ENCODE measurements around the gene P2RX3. TPM values are rescaled to one million over a fixed set of nuclear protein-coding genes. Genes with fewer than 3 reads are reported as not detected.

Gene P2RX3
- total RNA-seq, 2 experiments from 2014 or later = not detected

- no peaks in the 10 kb centered on the region for H3K9me3 Mint-ChIP-seq
- H3K4me1 Mint-ChIP-seq (ENCODE audit: low read depth) = no peaks in the 10 kb centered on the region
- Histone ChIP-seq H3K27me3 (ENCODE audit: control insufficient read depth in 1 of 2, insufficient read depth in 2 of 2, low read length in 2 of 2) (no peaks in the 10 kb centered on the region), H3K9me3 (ENCODE audit: control insufficient read depth in 1 of 2, insufficient read depth in 1 of 2, low read length in 2 of 2) (no peaks in the 10 kb centered on the region), H3K4me3 (ENCODE audit: low read length) (no peak overlapping the region), H3K36me3 (ENCODE audit: insufficient read depth, low read length) (peaks cover 37% of the 10 kb centered on the region), H3K27ac (ENCODE audit: low read depth in 1 of 2, low read length in 2 of 2) (no peak overlapping the region), H3K4me1 (ENCODE audit: insufficient read depth, low read length) (peaks cover 4% of the 10 kb centered on the region)
- no peak overlapping the region for H3K27ac Mint-ChIP-seq
- TF ChIP-seq CTCF (IDR thresholded peaks at IDR 0.05) = no peak
- ATAC-seq (ENCODE audit: poor library complexity) (no peak), DNase-seq (no peak)
- intact Hi-C loops (cut with DNase I, micrococcal nuclease) = no loop called here
- POLR2A ChIA-PET = no interaction called here
- H3K27me3 Mint-ChIP-seq = no peaks in the 10 kb centered on the region
- no peak overlapping the region for H3K4me3 Mint-ChIP-seq
- CTCF ChIA-PET = no interaction called here
- peaks cover 59% of the 10 kb centered on the region for H3K36me3 Mint-ChIP-seq (ENCODE audit: low read depth)
These were observed 69.1 kb downstream of the P2RX3 start for GRCh38 chr11:57407010-57407920.

GRCh38 chr11:57407941-57408475 lies 69.9 kb downstream of the P2RX3 start:
- DNase-seq = no peak
- POLR2A ChIA-PET = no interaction called here
- Mint-ChIP-seq H3K4me3 (no peak overlapping the region), H3K27me3 (no peaks in the 10 kb centered on the region), H3K36me3 (ENCODE audit: low read depth) (peaks cover 64% of the 10 kb centered on the region), H3K27ac (no peak overlapping the region), H3K9me3 (no peaks in the 10 kb centered on the region), H3K4me1 (ENCODE audit: low read depth) (no peaks in the 10 kb centered on the region)
- no peak overlapping the region for H3K4me3 ChIP-seq (ENCODE audit: low read length)
- H3K9me3 ChIP-seq (ENCODE audit: control insufficient read depth in 1 of 2, insufficient read depth in 1 of 2, low read length in 2 of 2) = no peaks in the 10 kb centered on the region
- peaks cover 4% of the 10 kb centered on the region for H3K4me1 ChIP-seq (ENCODE audit: insufficient read depth, low read length)
- CTCF ChIA-PET = interaction anchor here (0.6 kb wide), 1 partner anchor 112 kb away, joined by 3 read pairs; no protein-coding TSS in a partner anchor
- no peak for ATAC-seq (ENCODE audit: poor library complexity)
- TF ChIP-seq CTCF (IDR thresholded peaks at IDR 0.05) = no peak
- peaks cover 39% of the 10 kb centered on the region for H3K36me3 ChIP-seq (ENCODE audit: insufficient read depth, low read length)
- H3K27ac ChIP-seq (ENCODE audit: low read depth in 1 of 2, low read length in 2 of 2) = no peak overlapping the region
- intact Hi-C loops (cut with DNase I, micrococcal nuclease) = no loop called here
- no peaks in the 10 kb centered on the region for H3K27me3 ChIP-seq (ENCODE audit: control insufficient read depth in 1 of 2, insufficient read depth in 2 of 2, low read length in 2 of 2)

- Histone ChIP-seq H3K27me3 (ENCODE audit: control insufficient read depth in 1 of 2, insufficient read depth in 2 of 2, low read length in 2 of 2) (no peaks in the 10 kb centered on the region), H3K27ac (ENCODE audit: low read depth in 1 of 2, low read length in 2 of 2) (no peak overlapping the region), H3K4me1 (ENCODE audit: insufficient read depth, low read length) (peaks cover 4% of the 10 kb centered on the region), H3K4me3 (ENCODE audit: low read length) (no peak overlapping the region), H3K9me3 (ENCODE audit: control insufficient read depth in 1 of 2, insufficient read depth in 1 of 2, low read length in 2 of 2) (no peaks in the 10 kb centered on the region), H3K36me3 (ENCODE audit: insufficient read depth, low read length) (peaks cover 46% of the 10 kb centered on the region)
- no peak for TF ChIP-seq CTCF (IDR thresholded peaks at IDR 0.05)
- intact Hi-C loops (cut with DNase I, micrococcal nuclease) = no loop called here
- ATAC-seq (ENCODE audit: poor library complexity) (no peak), DNase-seq (no peak)
- no peaks in the 10 kb centered on the region for H3K27me3 Mint-ChIP-seq
- no peaks in the 10 kb centered on the region for H3K9me3 Mint-ChIP-seq
- no peaks in the 10 kb centered on the region for H3K4me1 Mint-ChIP-seq (ENCODE audit: low read depth)
- ChIA-PET POLR2A (no interaction called here), CTCF (no interaction called here)
- no peak overlapping the region for H3K4me3 Mint-ChIP-seq
- H3K27ac Mint-ChIP-seq = no peak overlapping the region
- peaks cover 72% of the 10 kb centered on the region for H3K36me3 Mint-ChIP-seq (ENCODE audit: low read depth)
These were observed 70.6 kb downstream of the P2RX3 start for GRCh38 chr11:57408771-57409170.
